Kidney capillary endothelial cell (primary cell): Measurements from ENCODE around the gene FBLN5.
"Not testable (repeated sequence)": the region's sequence is repeated elsewhere in the genome, so short reads cannot be mapped to it uniquely, and the experiment has no call there.

Source experiments
- DNase-seq: peaks from one replicate; pipeline ENCODE4 v3.0.0-alpha.2; 2018; ENCODE audit warnings: low spot score

The FBLN5 gene

DNA sequence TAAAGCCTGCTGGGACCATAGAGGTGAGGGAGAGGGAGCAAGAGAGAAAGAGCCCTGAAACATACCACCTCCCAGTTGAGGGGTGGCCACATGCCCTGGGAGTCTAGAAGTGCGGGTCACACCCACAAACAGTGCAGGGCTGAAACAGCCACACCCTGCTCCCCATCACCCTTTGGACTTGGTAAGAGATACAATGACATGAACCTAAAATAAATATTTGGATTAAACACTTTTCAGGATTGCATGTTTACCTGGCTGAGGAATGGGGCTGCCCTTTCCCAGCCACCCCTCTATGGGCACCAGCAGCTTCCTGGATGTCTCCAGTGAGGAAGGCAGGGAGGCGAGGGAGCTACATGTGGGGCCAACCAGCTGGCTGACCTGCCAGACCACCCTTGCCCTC lies 41.1 kb downstream of the FBLN5 start:
- DNase-seq: no peak

GRCh38 chr14:91904956-91905645 lies 42.4 kb downstream of the FBLN5 start:
- no peak for DNase-seq

DNA sequence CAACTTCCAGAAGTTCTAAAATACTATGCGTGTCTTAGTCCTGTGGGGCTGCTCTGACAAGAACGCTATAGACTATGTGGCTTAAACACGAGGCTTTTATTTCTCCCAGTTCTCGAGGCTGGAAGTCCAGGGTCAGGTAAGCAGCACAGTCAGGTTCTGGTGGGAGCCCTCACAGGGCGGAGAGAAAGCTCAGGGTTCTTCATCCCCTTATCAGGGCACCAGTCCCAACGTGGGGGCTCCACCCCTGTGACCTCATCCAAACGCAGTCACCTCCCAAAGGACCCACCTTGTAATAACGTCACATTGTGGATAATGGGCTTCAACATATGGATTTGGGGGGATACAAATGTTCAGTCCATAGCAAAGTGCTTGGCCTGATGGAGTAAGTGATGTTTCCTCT lies 43.0 kb downstream of the FBLN5 start:
- no peak for DNase-seq

GRCh38 chr14:91903070-91903469 lies 44.4 kb downstream of the FBLN5 start:
- no peak for DNase-seq

DNA sequence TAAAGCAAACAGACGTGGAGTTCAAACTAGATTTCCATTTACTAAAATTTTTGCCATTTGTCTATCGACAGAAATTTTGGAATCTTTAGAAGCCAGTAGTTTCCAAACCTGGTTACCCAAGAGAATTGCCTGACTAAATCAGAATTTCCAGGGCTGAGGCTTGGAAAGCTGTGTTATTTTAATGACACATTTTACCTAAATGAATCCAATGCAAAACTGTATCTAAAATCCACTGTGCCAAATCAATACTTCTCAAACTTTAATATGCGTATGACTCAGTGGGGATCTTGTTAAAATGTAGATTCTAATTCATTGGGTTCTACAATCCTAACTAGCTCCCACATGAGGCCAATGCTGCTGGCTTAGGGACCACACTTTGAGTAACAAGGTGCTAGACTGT lies 45.2 kb downstream of the FBLN5 start:
- DNase-seq: no peak

DNA sequence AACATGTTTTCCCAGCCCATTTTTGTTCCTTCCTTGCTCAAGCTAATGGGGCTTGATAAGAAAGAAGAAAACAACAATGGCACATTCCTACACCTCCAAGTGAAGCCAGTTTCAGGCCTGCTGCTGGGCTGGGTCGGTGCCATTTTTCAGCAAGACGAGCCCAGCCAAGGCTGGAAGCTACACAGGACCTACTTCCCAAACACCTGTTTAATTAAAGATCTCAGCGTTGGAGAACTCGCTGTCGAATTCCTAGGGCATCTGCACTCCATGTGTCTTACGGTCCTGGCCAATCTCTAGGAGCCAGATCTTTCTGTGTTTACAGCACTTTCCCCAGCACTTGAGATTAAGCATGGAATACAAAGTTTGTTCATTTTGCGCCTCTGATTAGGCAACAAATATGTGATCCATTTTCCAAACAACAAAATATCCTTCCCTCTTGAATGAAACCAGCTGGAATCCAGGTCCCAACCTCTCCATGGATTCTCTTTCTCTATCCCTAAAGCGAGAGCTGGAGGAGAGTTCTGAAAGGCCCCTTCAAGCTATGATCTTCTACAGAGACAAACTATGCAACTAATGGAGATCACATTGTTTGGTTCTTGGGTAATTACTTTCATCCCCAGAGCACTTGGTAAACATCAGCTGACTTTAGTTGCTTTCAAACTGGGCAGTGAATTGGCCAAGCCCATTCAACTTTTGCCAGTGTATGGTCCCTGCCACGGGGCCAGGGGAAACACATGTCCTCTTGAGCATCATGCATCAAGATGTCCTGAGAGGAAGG lies 45.9 kb downstream of the FBLN5 start:
- no peak for DNase-seq

DNA sequence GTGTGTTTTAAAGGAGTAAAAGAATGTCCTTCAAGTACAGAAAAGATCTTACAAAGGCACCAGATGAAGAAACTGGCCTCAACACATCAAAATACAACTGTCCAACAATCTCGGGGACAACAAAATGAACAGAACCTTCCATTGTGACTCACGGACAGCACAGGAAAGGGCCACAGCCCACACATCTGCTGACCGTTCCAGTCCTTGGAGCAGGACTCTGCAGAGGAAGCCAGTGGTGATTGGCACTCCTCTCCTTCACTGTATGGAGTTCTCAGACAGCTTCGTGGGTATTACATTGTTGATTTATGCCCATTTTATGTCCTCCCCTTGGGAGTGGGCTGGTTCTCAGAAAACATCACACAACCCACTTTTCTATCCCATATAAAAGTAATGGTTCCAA lies 47.7 kb downstream of the FBLN5 start:
- DNase-seq: no peak

- DNase-seq: no peak
These were observed 48.3 kb downstream of the FBLN5 start for GRCh38 chr14:91899213-91899612.

DNA sequence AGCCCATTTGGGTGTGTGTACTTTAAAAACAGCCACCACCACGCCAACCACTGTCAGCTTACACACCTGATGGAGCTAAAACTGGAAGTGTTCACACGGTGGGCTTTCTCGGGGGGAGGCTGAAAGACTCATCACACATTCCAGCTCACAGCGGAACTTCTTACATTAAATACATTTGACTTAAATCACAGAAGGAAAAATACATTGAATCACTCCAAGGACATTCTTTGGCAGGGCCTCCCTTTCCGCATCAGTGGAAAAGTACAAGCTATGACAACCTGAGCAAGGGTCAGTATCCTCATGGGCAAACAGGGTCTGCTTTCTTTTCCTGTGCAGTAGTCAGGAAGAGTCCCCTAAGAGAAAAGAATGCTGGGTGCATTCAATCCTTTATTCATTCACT lies 49.1 kb downstream of the FBLN5 start:
- DNase-seq: no peak

DNA sequence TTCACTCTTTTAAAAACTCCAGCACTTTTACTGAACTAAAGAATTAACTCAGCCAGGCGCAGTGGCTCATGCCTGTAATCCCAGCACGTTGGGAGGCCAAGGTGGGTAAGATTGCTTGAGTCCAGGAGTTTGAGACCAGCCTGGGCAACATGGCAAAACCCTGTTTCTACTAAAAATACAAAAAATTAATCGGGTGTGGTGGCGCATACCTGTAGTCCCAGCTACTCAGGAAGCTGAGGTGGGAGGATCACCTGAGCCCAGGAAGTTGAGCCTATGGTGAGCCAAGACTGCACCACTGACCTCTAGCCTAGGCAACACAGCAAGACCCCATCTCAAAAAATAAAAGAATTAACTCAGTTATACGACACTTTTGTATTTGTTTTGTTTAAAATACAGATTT lies 49.8 kb downstream of the FBLN5 start:
- DNase-seq: not testable (repeated sequence)

DNA sequence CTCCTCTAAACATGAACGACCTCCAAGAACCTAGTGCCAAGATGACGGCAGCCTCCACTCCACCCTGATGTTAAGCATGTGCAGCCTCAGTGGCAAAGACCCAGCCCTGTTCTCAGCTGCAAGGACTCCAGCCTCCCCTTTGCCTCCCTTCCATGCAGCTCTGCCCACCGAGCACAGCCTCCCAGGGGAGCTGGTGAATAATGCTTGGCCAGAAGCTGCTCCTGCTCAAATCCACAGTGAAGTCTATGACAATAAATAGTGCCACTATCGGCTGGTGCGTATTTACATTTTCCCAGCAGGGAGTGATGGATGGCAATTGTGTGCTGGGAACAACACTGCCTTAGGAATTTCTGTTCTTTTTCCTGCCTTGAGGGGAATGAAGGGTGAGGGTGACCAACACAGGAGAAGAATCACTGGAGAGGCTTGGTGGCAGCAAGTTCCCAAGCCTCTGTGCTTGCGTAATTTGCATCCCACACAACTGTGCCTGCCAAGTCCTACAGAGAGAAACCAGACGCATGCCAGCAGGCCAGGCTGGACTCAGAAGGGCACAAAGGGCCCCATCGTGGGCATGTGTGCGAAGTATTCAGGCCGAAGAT lies 50.3 kb downstream of the FBLN5 start:
- DNase-seq: no peak

- DNase-seq: no peak
These were observed 51.1 kb downstream of the FBLN5 start for GRCh38 chr14:91896419-91896818.

DNA sequence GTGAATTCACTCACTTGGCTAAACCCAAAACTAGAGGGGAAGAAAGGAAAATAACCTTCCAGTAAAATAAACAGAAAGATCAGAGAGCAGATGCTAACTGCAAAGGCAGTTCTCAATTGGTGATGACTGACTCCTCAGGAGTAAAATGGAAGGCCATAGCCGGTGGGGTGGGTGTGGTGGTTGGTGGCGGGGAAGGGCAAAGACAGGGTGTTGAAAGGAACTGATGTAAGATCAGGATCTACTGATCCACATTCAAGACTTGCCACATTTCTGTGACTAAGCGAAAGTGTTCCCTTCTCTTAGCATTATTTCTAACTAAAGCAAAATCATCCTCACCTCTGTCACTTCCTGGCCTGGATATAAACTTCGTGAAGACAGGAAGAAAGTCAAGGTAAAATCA lies 53.8 kb downstream of the FBLN5 start:
- DNase-seq: no peak

- no peak for DNase-seq
These were observed 54.5 kb downstream of the FBLN5 start for GRCh38 chr14:91893007-91893406.

DNA sequence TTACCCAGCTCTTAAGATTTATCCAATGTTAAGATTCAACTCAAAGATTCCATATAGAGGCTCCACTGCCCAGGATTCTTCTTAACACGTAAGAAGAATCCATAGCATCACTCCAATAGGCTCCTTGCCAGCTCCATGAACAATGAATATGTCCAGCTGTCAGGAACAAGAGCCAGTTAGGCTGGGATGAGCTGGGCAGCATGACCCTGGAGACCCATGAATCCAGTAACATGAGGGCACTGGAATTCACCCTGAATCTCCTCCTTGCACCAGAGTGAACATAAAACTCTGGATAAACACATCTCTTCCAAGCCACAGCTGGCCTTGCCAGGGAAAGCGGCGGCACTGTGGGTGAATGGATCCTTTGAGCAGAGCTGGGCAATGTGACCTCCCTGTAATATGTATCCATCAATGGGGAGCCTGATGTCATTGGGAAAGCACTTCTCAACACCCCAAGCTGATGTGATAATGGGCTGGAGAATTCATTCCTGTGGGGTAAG lies 55.7 kb downstream of the FBLN5 start:
- DNase-seq: no peak

GRCh38 chr14:91891101-91891500 lies 56.4 kb downstream of the FBLN5 start:
- no peak for DNase-seq

DNA sequence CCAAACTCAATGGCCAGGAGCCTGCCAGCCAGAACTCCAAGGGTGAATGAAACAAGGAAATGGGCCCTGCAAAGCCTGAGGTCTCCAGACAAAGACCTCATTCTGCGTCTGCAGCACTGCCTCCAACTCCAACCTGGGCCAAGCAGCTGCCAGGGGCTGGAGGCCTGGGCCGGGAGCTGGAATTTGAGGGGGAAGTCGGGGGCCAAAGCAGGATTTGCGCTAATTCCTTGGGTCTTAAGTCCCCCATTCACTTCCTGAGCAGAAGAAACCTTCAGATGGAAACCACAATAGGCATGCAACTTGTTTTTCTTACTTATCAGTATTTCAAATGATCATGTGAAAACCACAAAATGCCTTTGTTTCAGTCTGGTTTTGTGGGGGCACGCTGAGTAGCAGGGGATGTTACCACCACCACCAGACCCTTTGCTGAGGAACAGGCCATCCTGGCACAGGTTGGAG lies 57.2 kb downstream of the FBLN5 start:
- no peak for DNase-seq

DNA sequence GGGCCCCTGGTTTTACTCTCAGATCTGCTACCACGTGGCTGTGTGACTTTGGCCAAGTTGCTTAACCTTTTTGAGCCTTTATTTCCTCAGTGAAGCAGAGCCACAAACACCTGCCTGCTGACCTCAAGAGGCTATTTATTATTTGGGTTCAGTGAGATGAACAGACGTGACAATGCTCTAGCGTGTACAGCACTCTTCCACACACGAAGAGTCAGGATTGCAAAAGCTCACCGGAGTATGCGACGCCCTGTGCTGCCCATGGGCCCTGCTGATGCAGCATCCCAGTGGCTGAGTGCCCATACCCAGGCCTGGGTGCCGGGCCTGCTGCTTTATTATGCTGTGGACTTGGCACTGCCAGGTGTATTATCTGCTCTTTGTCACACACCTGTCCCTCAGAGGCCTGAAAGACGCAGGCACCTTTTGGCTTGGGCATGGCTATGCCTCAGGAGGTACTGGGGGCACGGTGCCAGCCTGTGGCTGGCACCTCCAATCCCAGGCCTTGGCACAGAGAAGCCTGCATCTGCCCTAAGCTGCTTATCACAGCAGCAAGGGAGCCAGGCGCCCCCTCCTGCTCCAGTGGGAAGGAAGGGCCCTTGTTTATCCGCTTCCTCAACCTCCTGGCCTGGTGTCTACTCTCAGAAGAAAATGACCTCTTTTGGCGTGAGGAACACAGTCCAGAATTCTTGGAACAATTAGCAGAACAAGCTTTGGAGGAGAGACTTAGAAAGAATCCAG lies 57.9 kb downstream of the FBLN5 start:
- DNase-seq: no peak

GRCh38 chr14:91888641-91889476 lies 58.6 kb downstream of the FBLN5 start:
- DNase-seq: no peak

- DNase-seq: no peak
These were observed 60.5 kb downstream of the FBLN5 start for GRCh38 chr14:91886961-91887360.

- DNase-seq: no peak
These were observed 61.7 kb downstream of the FBLN5 start for GRCh38 chr14:91885839-91886238.
